Measurements from ENCODE around the gene ZBTB40. TPM values are rescaled to one million over a fixed set of nuclear protein-coding genes. Genes with fewer than 3 reads are reported as not detected.

ZBTB40 gene
- total RNA-seq, 1 donor from 2014 or later = 10.2 TPM

GRCh38 chr1:22575532-22576149 is 124.0 kb downstream of the ZBTB40 start:
- no peak for FAIRE-seq
- no peak for DNase-seq (ENCODE audit: low spot score in 2 of 2)

GRCh38 chr1:22576150-22576544 is 124.5 kb downstream of the ZBTB40 start:
- DNase-seq (ENCODE audit: low spot score in 2 of 2) = no peak

GRCh38 chr1:22576617-22577016 is 125.0 kb downstream of the ZBTB40 start:
- no peak for DNase-seq (ENCODE audit: low spot score in 2 of 2)
- FAIRE-seq = no peak

More at GRCh38 chr1:22576150-22576544, 124.5 kb downstream of the ZBTB40 start:
- FAIRE-seq = no peak

GRCh38 chr1:22578732-22579361 is 127.2 kb downstream of the ZBTB40 start:
- FAIRE-seq = no peak
- no peak for DNase-seq (ENCODE audit: low spot score in 2 of 2)

GRCh38 chr1:22579541-22580155 is 128.0 kb downstream of the ZBTB40 start:
- FAIRE-seq (no peak), DNase-seq (ENCODE audit: low spot score in 2 of 2) (no peak)

Other genes starting within 250 kb of the ZBTB40 start
- 2.0 TPM for gene EPHA8, start 111.6 kb downstream of the ZBTB40 start, total RNA-seq
- gene C1QA, start 184.8 kb downstream of the ZBTB40 start, total RNA-seq = 8.6 TPM
- 7.3 TPM for gene C1QC, start 191.8 kb downstream of the ZBTB40 start, total RNA-seq
- gene C1QB, start 201.4 kb downstream of the ZBTB40 start, total RNA-seq = 5.3 TPM

Data from frontal cortex (tissue), 4 donors.